Ascending aorta (tissue), 2 donors: ENCODE measurements around the gene RGS10. TPM values are rescaled to one million over a fixed set of nuclear protein-coding genes. Genes with fewer than 3 reads are reported as not detected.

ENCODE experiments used
- DNase-seq, 2 donors: peaks; one replicate each; pipeline ENCODE4 v3.0.0-alpha.2; 2019; ENCODE audit warnings: low spot score in 2 of 2
- H3K27ac ChIP-seq, 2 donors: fragments of 200-600 bp; sonication (generic); one replicate each; pipeline ENCODE4 v1.5.1; 2016 to 2017; ENCODE audit warnings: mild to moderate bottlenecking in 1 of 2
- H3K27me3 ChIP-seq: fragments of 200-600 bp; sonication (generic); one replicate; pipeline ENCODE4 v1.5.1; 2017
- H3K36me3 ChIP-seq, 2 donors: fragments of 200-600 bp; sonication (generic); one replicate each; pipeline ENCODE4 v1.5.1; 2016
- H3K4me1 ChIP-seq, 2 donors: fragments of 200-600 bp; sonication (generic); one replicate each; pipeline ENCODE4 v1.5.1; 2016 to 2017; ENCODE audit warnings: mild to moderate bottlenecking in 1 of 2
- H3K4me3 ChIP-seq, 2 donors: fragments of 200-600 bp; sonication (generic); one replicate each; pipeline ENCODE4 v1.5.1; 2016 to 2017; ENCODE audit warnings: mild to moderate bottlenecking in 1 of 2
- H3K9me3 ChIP-seq, 2 donors: fragments of 200-600 bp; sonication (generic); one replicate each; pipeline ENCODE4 v1.5.1; 2016
- intact Hi-C: fragments of 100-400 bp; cut with DNase I; formaldehyde crosslinking; loops from one replicate; pipeline ENCODE4 v1.15.1; 2023
- total RNA-seq: library from RNA; depleted of rRNA; stranded (reverse); fragments of >200 nt; gene quantifications from one replicate; pipeline ENCODE4 v1.1.0, GENCODE V29; 2016
- TF ChIP-seq, protein P1 (sequence below), 3 experiments: fragments of 200-600 bp in 2 of 3; fragments of 450-650 bp in 1 of 3; sonication (generic) in 2 of 3; IDR thresholded peaks; one replicate each; pipeline ENCODE4 v1.5.1; 2016 to 2019; ENCODE audit warnings: antibody characterized with exemption in 3 of 3, mild to moderate bottlenecking in 1 of 3, moderate library complexity in 1 of 3

RGS10 gene
- total RNA-seq, 1 donor from 2014 or later: 42.9 TPM

DNA sequence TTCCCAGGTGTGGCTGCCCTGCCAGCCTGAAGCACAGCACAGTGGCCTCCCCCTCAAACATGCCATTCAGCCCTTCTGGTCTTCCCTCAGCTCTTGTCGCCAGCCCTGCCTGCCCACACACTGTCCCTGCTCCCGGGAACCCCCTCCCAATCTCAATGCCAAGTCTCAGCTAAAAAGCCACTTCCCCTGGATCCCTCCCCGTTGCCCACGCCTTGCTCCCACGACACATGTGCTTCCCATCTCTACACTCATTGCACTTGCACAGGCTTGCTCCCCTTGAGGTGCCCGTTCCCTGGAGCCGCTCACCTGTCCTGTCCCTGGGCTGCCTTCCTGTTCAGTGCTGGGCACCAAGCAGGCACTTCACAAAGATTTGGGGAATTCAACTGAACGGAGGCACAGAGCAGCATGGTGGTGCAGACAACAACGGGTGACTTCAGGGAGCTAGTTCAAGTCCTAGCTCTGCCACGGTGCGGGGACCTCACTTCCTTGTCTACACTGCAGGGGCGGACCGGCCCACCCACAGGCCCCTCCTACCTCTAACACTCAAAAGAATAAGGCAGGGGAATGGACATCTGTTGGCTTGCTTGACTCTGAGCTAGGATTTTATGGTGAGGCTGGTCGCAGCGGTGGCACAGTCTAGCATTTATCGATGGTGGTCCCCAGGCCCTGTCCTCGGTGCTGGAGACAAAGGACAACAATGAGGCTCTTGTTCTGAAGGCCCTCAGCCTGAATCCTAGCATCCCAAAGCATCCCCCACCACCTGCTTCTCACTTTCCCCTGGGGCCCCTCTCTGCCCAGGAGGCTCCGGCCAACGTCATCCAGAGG is 18.4 kb downstream of the RGS10 start:
- no peak for DNase-seq
- H3K36me3 ChIP-seq: peaks cover 0 to 3% of the 10 kb centered on the region in 2 donors
- H3K27ac ChIP-seq: no peak overlapping the region
- TF ChIP-seq, protein P1, sequence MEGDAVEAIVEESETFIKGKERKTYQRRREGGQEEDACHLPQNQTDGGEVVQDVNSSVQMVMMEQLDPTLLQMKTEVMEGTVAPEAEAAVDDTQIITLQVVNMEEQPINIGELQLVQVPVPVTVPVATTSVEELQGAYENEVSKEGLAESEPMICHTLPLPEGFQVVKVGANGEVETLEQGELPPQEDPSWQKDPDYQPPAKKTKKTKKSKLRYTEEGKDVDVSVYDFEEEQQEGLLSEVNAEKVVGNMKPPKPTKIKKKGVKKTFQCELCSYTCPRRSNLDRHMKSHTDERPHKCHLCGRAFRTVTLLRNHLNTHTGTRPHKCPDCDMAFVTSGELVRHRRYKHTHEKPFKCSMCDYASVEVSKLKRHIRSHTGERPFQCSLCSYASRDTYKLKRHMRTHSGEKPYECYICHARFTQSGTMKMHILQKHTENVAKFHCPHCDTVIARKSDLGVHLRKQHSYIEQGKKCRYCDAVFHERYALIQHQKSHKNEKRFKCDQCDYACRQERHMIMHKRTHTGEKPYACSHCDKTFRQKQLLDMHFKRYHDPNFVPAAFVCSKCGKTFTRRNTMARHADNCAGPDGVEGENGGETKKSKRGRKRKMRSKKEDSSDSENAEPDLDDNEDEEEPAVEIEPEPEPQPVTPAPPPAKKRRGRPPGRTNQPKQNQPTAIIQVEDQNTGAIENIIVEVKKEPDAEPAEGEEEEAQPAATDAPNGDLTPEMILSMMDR (IDR thresholded peaks at IDR 0.05): no peak
- H3K9me3 ChIP-seq: no peaks in the 10 kb centered on the region
- H3K27me3 ChIP-seq: no peaks in the 10 kb centered on the region
- H3K4me3 ChIP-seq: no peak overlapping the region
- H3K4me1 ChIP-seq: no peaks in the 10 kb centered on the region
- intact Hi-C loops: no loop called here

DNA sequence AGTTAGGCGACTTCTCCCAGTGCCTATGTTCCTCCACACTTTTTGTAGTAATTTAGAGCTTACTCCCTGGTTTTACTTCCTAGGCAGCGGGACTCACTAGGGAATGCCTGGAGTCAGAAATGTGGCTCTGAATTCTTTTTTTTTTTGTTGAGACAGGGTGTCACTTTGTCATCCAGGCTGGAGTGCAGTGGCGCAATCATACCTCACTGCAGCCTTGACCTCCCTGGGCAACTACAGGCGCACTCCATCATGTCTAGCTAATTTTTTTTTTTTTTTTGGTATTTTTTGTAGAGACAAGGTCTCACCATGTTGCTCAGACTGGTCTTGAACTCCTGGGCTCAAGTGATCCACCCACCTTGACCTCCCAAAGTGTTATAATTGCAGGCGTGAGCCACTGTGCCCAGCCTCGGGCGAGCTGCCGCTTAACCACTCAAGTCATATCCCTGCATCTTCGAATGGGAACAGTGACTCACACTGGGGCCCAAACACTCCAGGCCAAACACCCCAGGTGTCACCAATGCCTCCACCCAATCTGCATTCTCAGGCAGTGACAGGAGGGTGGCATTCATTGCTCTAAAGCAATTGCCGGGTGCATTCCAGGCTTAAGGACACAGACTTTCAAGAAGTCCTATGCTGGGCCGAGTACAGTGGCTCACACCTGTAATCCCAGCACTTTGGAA is 19.6 kb downstream of the RGS10 start:
- H3K27ac ChIP-seq: no peak overlapping the region
- TF ChIP-seq, protein P1 (IDR thresholded peaks at IDR 0.05): no peak
- intact Hi-C loops: no loop called here
- DNase-seq: no peak
- peaks cover 0 to 3% of the 10 kb centered on the region in 2 donors for H3K36me3 ChIP-seq
- H3K4me1 ChIP-seq: no peaks in the 10 kb centered on the region
- no peaks in the 10 kb centered on the region for H3K9me3 ChIP-seq
- H3K4me3 ChIP-seq: no peak overlapping the region
- no peaks in the 10 kb centered on the region for H3K27me3 ChIP-seq

DNA sequence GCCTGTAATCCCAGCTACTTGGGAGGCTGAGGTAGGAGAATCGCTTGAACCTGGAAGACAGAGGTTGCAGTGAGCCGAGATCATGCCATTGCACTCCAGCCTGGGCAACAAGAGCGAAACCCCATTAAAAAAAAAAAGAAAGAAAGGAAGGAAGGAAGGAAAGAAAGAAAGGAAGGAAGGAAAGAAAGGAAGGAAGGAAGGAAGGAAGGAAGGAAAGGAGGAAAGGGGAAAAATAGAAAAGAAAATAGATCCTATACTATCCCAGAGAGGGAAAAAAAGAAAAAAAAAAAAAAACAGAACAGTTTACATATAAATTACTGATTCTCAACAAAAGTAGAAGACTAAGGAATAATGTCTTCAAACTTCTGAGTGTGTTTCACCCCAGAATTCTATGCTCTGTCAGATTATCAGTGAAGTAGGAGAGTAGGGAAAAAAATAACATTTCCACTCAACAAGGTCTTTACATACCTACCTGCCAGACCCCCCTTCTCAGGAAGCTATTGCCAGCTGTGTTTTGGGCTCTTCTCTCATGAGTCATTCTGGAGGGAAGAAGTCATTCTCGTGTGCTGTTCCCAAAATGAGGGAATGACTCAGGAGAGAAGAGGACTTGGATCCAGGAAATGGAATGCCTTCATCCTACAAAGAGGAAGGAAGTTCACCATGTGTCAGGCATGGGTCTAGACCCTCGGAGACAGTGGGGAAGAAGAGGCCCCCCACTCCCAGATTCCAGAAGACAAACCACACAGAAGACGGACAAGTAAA is 20.9 kb downstream of the RGS10 start:
- peaks cover 0 to 3% of the 10 kb centered on the region in 2 donors for H3K36me3 ChIP-seq
- H3K4me3 ChIP-seq: no peak overlapping the region
- no peaks in the 10 kb centered on the region for H3K27me3 ChIP-seq
- no peak for DNase-seq
- TF ChIP-seq, protein P1 (IDR thresholded peaks at IDR 0.05): no peak
- H3K4me1 ChIP-seq: no peaks in the 10 kb centered on the region
- intact Hi-C loops: no loop called here
- H3K27ac ChIP-seq: no peak overlapping the region
- no peaks in the 10 kb centered on the region for H3K9me3 ChIP-seq

DNA sequence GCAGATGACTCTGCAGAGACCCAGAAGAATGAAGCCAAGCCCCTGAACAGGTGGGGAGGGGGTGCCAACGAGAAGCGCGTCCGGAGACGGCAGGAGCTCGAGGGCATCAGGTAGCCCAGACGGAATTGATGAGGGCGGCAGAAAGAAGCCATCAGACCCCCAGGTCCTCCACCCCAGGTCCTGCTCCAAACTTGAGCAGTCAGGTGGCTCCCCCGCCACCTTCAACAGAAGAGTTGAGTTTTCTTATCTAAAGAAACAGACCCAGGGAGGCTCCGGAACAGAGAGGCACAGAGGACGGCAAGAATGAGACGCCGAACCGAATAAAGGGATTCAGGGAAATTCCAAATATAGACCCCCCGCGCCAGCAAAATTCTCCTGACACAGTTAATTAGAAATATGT is 22.2 kb downstream of the RGS10 start:
- Histone ChIP-seq H3K27ac (no peak overlapping the region), H3K4me1 (no peaks in the 10 kb centered on the region), H3K9me3 (no peaks in the 10 kb centered on the region), H3K27me3 (no peaks in the 10 kb centered on the region), H3K4me3 (no peak overlapping the region), H3K36me3 (peaks cover 0 to 3% of the 10 kb centered on the region in 2 donors)
- intact Hi-C loops: no loop called here
- TF ChIP-seq, protein P1 (IDR thresholded peaks at IDR 0.05): no peak
- no peak for DNase-seq

DNA sequence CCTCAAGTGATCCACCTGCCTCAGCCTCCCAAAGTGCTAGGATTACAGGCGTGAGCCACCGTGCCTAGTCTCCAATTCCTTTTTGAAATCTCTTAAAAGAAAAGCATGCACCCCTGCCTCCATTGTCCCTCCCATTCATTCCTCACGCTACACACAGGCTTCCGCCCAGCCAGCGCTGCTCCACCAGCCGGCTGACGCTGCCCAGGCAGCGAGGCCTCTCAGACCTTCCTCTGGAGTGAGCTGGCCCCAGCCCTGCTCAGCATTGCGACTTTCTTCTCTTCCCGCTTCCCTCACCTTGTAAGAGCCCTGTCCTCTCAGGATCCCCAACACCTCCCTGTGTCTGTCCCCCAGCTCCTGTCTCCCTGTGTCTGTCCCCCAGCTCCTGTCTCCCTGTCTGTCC is 23.6 kb downstream of the RGS10 start:
- H3K9me3 ChIP-seq: no peaks in the 10 kb centered on the region
- no peaks in the 10 kb centered on the region for H3K4me1 ChIP-seq
- no peak for DNase-seq
- no peak overlapping the region for H3K4me3 ChIP-seq
- no peak overlapping the region for H3K27ac ChIP-seq
- TF ChIP-seq, protein P1 (IDR thresholded peaks at IDR 0.05): no peak
- H3K36me3 ChIP-seq: no peaks in the 10 kb centered on the region
- intact Hi-C loops: no loop called here
- no peaks in the 10 kb centered on the region for H3K27me3 ChIP-seq
